Glomerular visceral epithelial cell (primary cell): ENCODE measurements around the gene GABARAP.

Source experiments
- DNase-seq: peaks from one replicate; pipeline ENCODE4 v3.0.0-alpha.2; 2016; ENCODE audit errors: extremely low spot score

The GABARAP gene

GRCh38 chr17:7207120-7208001 is 34.9 kb downstream of the GABARAP start:
- DNase-seq, result no peak

DNA sequence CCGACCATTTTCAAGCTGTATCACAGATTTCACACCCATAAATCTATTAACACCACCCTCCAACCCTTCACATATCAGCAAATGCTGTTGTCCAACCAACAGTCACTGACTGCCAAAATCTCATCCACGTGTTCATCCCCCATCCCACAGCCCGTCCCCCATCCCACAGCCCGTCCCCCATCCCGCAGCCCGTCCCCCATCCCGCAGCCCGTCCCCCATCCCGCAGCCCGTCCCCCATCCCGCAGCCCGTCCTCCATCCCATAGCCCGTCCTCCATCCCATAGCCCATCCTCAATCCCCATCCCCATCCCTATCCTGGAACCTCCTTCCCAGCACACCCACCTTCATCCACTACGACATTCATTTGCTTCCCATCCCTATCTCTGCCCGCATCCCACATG is 36.7 kb downstream of the GABARAP start:
- no peak for DNase-seq

DNA sequence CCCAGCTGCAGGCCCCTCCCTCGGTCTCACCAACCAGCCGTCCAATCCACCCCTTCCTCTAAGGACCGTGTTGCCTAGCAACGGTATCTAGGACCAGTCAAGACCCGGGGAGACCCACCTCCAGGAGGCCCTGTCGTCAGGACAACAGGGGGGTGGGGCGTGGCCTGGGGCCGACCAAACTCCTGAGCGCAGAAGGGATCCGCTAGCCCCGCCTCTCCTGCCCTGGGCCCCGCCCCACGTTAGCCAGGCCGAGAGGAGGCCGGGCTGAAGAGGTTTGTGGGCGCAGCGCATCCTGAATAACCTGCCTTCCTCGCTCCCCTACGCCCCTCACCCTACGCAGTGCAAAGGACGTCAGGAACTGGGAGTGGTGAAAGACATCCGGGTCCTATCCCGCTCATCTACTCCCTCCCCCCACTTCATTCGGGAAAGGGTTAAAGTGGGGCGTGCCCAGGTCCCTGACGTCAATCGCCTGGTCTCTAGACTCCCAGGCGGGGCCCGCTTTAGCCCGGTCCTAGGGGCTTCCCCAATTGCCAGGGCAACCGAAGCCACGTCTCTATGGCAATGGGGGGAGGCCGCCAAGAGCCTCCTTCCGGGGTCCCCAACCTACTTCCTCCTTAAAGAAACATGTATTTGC is 37.3 kb downstream of the GABARAP start:
- no peak for DNase-seq

DNA sequence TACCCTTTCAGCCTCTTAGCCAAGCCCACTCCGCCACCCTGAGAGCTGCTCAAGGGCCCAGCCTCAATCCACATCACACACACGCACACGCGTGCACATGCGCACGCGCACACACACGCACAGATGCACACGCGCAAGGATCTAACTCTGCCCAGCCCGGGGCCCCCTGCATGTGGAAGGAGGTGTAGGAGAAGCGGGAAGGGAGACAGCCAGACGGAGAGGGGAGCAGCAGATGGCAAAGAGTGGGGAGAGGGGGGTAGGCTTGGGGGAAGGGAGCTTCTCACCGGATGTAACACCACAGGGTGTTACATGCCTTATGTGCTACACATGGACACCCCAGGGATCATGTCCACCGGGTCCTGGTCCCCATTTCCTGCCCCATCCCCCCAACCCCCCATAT is 37.9 kb downstream of the GABARAP start:
- no peak for DNase-seq

GRCh38 chr17:7203391-7203790 is 38.9 kb downstream of the GABARAP start:
- DNase-seq, result no peak

DNA sequence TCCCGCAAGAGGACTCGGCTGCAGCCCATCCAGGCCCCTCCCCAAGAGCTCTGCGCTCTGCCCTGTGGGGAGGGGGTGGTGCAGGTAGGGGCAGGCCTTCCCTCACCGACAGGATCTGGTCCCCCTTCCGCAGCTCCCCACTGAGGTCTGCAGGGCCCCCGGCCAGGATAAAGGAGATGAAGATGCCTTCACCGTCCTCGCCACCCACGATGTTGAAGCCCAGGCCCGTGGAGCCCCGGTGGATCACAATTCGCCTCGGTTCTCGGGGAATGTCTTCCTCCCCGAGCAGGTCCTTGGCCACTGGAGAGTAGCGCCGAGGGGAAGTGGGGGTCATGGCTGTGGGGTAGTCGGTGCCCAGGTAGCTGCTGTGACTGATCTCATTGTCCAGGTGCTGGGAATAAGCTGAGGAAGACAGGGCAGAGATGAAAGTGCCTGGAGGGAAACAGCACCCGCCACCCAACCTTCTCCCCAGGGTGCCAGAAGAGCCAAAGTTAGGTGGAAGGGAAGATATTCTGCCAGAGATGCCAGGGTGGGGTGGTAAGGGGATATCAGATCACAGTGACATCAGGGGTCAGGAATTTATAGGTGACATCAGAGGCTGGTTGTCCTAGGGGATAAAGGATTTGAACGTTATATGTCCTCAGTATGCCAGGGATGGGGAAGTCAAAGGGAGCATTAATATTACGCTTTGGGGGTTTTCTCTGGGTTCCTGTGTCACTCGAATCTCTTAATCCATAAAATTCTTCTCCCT is 45.4 kb downstream of the GABARAP start:
- DNase-seq, result no peak

DNA sequence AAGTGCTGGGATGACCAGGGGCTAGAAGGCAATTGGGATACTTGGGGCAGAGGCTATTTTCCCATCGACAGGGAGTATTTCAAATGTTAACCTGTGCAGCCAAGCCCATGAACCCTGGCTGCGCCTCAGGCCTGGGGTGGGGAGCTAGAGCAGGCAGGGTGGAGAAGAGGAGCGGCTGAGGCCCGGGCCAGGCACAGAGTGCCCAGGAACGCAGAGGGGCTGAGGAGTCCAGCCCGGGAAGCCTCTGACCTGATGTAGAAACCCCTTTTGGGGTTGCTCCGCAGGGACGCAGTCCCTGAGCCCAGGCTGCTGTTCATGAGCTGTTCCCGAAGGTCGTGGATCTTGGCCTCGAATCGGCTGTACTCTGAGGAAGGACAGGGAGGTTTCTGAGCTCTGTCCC is 46.3 kb downstream of the GABARAP start:
- no peak for DNase-seq

GRCh38 chr17:7192271-7192937 is 49.8 kb downstream of the GABARAP start:
- no peak for DNase-seq

DNA sequence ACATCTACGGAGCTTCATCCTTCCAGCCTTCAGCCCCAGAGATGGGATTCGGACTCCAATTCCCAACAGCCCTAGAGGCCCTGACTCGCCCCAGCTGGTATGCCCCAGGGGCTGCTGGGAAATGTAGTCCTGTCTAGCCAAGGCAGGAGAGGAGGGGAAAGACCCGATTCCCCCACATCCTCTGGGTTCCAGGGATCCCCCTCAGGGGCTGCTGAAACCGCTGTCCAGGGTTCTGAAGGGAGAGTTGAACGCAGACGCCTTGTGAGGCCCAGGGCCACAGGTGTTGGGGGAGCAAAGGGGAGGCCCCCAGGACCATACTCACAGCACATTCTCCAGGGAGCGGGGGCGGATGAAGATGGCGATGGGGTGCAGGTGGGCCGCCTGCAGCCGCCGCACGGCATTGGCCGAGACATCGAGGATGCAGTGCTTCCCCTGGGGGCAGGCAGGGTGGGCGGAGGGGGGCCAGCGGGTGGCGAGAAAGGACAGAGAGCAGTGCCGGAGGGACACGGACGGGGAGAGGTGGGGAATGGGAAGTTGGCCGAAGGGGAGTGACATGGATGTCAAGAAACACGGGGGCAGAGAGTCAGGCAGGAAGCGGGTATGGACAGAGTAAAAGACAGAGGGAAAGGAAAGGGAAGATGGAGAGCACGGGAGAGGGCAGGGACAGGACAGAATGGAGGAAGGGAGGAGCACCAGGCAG is 50.5 kb downstream of the GABARAP start:
- DNase-seq, result no peak

DNA sequence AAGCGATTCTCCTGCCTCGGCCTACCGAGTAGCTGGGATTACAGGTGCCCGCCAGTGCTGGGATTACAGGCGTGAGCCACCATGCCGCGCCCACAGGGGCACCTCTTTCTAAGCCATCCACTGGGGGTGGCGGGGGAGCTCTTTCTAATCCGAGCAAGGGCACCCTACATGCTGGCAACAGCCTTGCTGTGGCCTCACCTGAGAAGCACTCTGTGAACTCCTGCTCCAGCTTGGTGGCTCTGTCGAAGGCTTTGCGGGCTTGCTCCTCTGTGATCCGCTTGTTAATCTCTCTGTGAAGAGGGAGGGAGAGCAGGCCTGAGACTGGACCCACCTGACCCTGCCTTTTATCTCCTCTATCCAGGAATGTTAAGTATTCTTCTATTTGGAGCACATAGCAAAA is 51.2 kb downstream of the GABARAP start:
- DNase-seq, result no peak

- no peak for DNase-seq
These were observed 51.9 kb downstream of the GABARAP start for GRCh38 chr17:7190276-7190917.
